ENCODE measurements around the gene KIF23. TPM values are rescaled to one million over a fixed set of nuclear protein-coding genes. Genes with fewer than 3 reads are reported as not detected.

The KIF23 gene
- total RNA-seq, 1 experiment from 2014 or later: 87.8 TPM

DNA sequence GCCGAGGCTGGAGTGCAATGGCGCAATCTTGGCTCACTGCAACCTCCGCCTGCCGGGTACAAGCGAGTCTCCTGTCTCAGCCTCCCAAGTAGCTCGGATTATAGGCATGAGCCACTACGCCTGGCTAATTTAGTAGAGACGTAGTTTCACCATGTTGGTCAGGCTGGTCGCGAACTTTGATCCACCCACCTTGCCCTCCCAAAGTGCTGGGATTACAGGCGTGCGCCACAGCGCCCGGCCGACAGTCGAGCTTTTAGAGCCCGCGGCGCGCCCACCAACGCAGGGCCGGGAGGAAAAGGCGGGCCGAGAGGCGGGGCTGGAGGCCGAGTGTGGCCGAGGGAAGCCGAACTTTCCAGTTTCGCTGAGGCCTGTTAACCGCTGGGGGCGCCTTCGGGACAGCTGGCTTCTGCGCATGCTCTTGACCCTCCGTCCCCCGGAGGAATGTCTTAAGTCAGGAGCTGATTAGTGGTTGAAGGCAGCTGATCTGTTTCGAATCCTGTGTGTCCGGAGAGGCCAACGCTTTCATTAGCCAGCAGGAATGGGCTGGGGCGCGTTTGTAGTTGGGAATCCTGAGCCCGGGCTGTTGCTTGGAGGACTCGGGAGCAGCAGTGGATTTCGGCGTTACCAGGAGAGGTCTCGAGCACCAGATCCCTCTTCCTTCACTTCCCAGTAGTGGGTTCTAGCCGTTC is 48.5 kb downstream of the KIF23 start (continued):
- TF ChIP-seq OVOL2 (CRISPR knock-in tag; IDR thresholded peaks at IDR 0.05; ENCODE audit: borderline replicate concordance) (no peak), CBFB (CRISPR knock-in tag; IDR thresholded peaks at IDR 0.05; ENCODE audit: low read depth) (no peak), TEAD1 (CRISPR knock-in tag; IDR thresholded peaks at IDR 0.05) (peak; percentile 62; the same call in 1 of the 2 replicates), HMGA2 (CRISPR knock-in tag; IDR thresholded peaks at IDR 0.05) (no peak), FOXJ3 (CRISPR knock-in tag; IDR thresholded peaks at IDR 0.05; ENCODE audit: borderline replicate concordance) (no peak), ETV6 (CRISPR knock-in tag; IDR thresholded peaks at IDR 0.05) (no peak; the same call in 1 of the 2 replicates), MYBL2 (CRISPR knock-in tag; IDR thresholded peaks at IDR 0.05) (peak; percentile 93; the same call in 1 of the 2 replicates), ZBTB21 (CRISPR knock-in tag; IDR thresholded peaks at IDR 0.05; ENCODE audit: borderline replicate concordance) (no peak), GABPB1 (CRISPR knock-in tag; IDR thresholded peaks at IDR 0.05) (peak; percentile 49; the same call in 1 of the 2 replicates), EMX1 (CRISPR knock-in tag; IDR thresholded peaks at IDR 0.05) (no peak), RELA (CRISPR knock-in tag; IDR thresholded peaks at IDR 0.05; ENCODE audit: borderline replicate concordance) (no peak), NFYB (CRISPR knock-in tag; conservative IDR thresholded peaks at IDR 0.05; ENCODE audit: low read depth) (no peak), TCF7 (CRISPR knock-in tag; IDR thresholded peaks at IDR 0.05; ENCODE audit: low read depth) (no peak), ATF1 (CRISPR knock-in tag; IDR thresholded peaks at IDR 0.05) (no peak), JAZF1 (CRISPR knock-in tag; IDR thresholded peaks at IDR 0.05) (no peak)
- TF ChIP-seq, protein P1, sequence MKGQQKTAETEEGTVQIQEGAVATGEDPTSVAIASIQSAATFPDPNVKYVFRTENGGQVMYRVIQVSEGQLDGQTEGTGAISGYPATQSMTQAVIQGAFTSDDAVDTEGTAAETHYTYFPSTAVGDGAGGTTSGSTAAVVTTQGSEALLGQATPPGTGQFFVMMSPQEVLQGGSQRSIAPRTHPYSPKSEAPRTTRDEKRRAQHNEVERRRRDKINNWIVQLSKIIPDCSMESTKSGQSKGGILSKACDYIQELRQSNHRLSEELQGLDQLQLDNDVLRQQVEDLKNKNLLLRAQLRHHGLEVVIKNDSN (CRISPR knock-in tag; IDR thresholded peaks at IDR 0.05): peak; percentile 81
- TF ChIP-seq, protein P2, sequence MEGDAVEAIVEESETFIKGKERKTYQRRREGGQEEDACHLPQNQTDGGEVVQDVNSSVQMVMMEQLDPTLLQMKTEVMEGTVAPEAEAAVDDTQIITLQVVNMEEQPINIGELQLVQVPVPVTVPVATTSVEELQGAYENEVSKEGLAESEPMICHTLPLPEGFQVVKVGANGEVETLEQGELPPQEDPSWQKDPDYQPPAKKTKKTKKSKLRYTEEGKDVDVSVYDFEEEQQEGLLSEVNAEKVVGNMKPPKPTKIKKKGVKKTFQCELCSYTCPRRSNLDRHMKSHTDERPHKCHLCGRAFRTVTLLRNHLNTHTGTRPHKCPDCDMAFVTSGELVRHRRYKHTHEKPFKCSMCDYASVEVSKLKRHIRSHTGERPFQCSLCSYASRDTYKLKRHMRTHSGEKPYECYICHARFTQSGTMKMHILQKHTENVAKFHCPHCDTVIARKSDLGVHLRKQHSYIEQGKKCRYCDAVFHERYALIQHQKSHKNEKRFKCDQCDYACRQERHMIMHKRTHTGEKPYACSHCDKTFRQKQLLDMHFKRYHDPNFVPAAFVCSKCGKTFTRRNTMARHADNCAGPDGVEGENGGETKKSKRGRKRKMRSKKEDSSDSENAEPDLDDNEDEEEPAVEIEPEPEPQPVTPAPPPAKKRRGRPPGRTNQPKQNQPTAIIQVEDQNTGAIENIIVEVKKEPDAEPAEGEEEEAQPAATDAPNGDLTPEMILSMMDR (IDR thresholded peaks at IDR 0.05): peak; percentile 69
- TF ChIP-seq, protein P3, sequence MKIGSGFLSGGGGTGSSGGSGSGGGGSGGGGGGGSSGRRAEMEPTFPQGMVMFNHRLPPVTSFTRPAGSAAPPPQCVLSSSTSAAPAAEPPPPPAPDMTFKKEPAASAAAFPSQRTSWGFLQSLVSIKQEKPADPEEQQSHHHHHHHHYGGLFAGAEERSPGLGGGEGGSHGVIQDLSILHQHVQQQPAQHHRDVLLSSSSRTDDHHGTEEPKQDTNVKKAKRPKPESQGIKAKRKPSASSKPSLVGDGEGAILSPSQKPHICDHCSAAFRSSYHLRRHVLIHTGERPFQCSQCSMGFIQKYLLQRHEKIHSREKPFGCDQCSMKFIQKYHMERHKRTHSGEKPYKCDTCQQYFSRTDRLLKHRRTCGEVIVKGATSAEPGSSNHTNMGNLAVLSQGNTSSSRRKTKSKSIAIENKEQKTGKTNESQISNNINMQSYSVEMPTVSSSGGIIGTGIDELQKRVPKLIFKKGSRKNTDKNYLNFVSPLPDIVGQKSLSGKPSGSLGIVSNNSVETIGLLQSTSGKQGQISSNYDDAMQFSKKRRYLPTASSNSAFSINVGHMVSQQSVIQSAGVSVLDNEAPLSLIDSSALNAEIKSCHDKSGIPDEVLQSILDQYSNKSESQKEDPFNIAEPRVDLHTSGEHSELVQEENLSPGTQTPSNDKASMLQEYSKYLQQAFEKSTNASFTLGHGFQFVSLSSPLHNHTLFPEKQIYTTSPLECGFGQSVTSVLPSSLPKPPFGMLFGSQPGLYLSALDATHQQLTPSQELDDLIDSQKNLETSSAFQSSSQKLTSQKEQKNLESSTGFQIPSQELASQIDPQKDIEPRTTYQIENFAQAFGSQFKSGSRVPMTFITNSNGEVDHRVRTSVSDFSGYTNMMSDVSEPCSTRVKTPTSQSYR (CRISPR knock-in tag; IDR thresholded peaks at IDR 0.05): no peak
- TF ChIP-seq, protein P4, sequence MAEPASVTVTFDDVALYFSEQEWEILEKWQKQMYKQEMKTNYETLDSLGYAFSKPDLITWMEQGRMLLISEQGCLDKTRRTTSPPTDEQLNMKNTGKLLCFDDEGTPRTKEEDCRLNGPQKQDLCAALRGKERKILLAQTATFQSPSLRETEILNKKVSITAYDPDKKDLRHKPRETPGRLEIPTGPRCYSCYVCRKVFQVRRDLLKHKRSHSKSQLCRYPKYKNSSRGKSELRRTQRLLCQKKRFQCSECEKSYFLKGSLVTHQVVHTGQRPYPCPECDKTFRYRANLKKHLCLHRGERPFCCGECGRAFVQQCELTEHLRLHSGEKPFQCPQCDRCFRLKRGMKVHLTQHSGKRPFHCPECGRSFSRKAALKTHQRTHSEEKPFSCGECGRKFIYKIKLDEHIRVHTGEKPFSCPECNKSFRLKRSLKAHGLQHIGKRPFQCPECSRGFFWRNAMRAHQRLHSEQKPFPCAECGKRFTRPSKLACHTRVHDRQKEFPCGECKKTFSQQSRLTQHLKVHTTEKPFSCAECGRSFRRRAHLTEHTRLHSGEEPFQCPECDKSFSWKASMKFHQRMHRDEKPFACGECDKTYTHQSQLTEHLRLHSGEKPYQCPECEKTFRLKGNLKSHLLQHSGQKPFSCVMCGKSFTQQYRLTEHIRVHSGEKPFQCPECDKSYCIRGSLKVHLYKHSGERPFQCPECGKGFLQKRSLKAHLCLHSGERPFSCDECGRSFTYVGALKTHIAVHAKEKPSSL (CRISPR knock-in tag; conservative IDR thresholded peaks at IDR 0.05): no peak
- TF ChIP-seq, protein P5, sequence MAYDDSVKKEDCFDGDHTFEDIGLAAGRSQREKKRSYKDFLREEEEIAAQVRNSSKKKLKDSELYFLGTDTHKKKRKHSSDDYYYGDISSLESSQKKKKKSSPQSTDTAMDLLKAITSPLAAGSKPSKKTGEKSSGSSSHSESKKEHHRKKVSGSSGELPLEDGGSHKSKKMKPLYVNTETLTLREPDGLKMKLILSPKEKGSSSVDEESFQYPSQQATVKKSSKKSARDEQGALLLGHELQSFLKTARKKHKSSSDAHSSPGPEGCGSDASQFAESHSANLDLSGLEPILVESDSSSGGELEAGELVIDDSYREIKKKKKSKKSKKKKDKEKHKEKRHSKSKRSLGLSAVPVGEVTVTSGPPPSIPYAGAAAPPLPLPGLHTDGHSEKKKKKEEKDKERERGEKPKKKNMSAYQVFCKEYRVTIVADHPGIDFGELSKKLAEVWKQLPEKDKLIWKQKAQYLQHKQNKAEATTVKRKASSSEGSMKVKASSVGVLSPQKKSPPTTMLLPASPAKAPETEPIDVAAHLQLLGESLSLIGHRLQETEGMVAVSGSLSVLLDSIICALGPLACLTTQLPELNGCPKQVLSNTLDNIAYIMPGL (CRISPR knock-in tag; IDR thresholded peaks at IDR 0.05): no peak
- TF ChIP-seq, protein P6, sequence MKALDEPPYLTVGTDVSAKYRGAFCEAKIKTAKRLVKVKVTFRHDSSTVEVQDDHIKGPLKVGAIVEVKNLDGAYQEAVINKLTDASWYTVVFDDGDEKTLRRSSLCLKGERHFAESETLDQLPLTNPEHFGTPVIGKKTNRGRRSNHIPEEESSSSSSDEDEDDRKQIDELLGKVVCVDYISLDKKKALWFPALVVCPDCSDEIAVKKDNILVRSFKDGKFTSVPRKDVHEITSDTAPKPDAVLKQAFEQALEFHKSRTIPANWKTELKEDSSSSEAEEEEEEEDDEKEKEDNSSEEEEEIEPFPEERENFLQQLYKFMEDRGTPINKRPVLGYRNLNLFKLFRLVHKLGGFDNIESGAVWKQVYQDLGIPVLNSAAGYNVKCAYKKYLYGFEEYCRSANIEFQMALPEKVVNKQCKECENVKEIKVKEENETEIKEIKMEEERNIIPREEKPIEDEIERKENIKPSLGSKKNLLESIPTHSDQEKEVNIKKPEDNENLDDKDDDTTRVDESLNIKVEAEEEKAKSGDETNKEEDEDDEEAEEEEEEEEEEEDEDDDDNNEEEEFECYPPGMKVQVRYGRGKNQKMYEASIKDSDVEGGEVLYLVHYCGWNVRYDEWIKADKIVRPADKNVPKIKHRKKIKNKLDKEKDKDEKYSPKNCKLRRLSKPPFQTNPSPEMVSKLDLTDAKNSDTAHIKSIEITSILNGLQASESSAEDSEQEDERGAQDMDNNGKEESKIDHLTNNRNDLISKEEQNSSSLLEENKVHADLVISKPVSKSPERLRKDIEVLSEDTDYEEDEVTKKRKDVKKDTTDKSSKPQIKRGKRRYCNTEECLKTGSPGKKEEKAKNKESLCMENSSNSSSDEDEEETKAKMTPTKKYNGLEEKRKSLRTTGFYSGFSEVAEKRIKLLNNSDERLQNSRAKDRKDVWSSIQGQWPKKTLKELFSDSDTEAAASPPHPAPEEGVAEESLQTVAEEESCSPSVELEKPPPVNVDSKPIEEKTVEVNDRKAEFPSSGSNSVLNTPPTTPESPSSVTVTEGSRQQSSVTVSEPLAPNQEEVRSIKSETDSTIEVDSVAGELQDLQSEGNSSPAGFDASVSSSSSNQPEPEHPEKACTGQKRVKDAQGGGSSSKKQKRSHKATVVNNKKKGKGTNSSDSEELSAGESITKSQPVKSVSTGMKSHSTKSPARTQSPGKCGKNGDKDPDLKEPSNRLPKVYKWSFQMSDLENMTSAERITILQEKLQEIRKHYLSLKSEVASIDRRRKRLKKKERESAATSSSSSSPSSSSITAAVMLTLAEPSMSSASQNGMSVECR (CRISPR knock-in tag; IDR thresholded peaks at IDR 0.05; ENCODE audit: borderline replicate concordance): no peak
- TF ChIP-seq, protein P7, sequence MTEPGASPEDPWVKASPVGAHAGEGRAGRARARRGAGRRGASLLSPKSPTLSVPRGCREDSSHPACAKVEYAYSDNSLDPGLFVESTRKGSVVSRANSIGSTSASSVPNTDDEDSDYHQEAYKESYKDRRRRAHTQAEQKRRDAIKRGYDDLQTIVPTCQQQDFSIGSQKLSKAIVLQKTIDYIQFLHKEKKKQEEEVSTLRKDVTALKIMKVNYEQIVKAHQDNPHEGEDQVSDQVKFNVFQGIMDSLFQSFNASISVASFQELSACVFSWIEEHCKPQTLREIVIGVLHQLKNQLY (CRISPR knock-in tag; IDR thresholded peaks at IDR 0.05): no peak
- TF ChIP-seq, protein P8, sequence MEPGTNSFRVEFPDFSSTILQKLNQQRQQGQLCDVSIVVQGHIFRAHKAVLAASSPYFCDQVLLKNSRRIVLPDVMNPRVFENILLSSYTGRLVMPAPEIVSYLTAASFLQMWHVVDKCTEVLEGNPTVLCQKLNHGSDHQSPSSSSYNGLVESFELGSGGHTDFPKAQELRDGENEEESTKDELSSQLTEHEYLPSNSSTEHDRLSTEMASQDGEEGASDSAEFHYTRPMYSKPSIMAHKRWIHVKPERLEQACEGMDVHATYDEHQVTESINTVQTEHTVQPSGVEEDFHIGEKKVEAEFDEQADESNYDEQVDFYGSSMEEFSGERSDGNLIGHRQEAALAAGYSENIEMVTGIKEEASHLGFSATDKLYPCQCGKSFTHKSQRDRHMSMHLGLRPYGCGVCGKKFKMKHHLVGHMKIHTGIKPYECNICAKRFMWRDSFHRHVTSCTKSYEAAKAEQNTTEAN (CRISPR knock-in tag; IDR thresholded peaks at IDR 0.05): no peak
